Gastrocnemius medialis (tissue), 4 donors: Measurements from ENCODE around the gene STK38.

Experiments
- POLR2A ChIP-seq, 2 donors: fragments of 450-650 bp; IDR thresholded peaks; one replicate each; pipeline ENCODE4 v1.6.1; 2017; ENCODE audit warnings: antibody characterized with exemption in 2 of 2, mild to moderate bottlenecking in 2 of 2, moderate library complexity in 2 of 2
- TF ChIP-seq, protein P1 (sequence below), 5 experiments: fragments of 450-650 bp in 3 of 5; fragments of 200-600 bp in 2 of 5; sonication (generic) in 2 of 5; IDR thresholded peaks in 4 of 5; conservative IDR thresholded peaks in 1 of 5; 1 replicate in 4 of 5; 2 replicates in 1 of 5; pipeline ENCODE4 v1.5.1; 2016 to 2019; ENCODE audit warnings: antibody characterized with exemption in 5 of 5, mild to moderate bottlenecking in 3 of 5, moderate library complexity in 3 of 5

DNA sequence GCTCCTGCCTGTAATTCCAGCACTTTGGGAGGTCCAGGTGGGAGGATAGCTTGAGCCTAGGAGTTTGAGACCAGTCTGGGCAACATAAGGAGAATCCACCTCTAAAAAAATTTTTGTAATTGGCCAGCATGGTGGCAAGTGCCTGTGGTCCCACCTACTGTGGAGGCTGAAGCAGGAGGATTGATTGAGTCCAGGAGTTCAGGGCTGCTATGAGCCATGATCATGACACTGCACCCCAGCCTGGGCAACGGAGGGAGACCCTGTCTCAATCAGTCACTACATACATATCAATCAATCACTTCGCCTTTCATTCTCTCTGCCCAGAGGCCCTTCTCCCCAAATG, 1.1 kb upstream of the STK38 start:
- TF ChIP-seq, protein P1, sequence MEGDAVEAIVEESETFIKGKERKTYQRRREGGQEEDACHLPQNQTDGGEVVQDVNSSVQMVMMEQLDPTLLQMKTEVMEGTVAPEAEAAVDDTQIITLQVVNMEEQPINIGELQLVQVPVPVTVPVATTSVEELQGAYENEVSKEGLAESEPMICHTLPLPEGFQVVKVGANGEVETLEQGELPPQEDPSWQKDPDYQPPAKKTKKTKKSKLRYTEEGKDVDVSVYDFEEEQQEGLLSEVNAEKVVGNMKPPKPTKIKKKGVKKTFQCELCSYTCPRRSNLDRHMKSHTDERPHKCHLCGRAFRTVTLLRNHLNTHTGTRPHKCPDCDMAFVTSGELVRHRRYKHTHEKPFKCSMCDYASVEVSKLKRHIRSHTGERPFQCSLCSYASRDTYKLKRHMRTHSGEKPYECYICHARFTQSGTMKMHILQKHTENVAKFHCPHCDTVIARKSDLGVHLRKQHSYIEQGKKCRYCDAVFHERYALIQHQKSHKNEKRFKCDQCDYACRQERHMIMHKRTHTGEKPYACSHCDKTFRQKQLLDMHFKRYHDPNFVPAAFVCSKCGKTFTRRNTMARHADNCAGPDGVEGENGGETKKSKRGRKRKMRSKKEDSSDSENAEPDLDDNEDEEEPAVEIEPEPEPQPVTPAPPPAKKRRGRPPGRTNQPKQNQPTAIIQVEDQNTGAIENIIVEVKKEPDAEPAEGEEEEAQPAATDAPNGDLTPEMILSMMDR (IDR thresholded peaks at IDR 0.05 in 4 of 5, conservative IDR thresholded peaks at IDR 0.05 in 1 of 5) = no peak
- TF ChIP-seq POLR2A (IDR thresholded peaks at IDR 0.05) = no peak
